ENCODE data around the gene PSMB2.

Gene PSMB2

DNA sequence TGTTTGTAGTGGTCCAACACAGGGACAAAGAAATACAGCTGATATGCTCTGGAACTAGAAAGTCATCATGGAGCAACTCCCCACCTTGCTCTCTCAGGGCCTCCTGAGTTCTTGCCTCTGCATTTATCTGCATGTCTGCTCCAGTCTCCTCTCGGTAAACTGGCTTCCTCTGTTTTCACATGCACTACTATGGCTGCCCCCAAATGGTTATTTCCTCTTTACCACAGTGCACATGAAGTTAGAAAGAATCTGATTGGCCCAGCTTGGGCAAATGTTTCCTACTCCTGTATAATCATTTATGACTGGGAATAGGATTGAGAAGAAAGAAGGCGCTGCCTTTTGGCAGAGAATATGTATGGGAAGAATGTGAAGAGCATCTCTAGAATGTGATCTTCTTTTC, 16.5 kb upstream of the PSMB2 start (continued):
- TF ChIP-seq, protein P1, sequence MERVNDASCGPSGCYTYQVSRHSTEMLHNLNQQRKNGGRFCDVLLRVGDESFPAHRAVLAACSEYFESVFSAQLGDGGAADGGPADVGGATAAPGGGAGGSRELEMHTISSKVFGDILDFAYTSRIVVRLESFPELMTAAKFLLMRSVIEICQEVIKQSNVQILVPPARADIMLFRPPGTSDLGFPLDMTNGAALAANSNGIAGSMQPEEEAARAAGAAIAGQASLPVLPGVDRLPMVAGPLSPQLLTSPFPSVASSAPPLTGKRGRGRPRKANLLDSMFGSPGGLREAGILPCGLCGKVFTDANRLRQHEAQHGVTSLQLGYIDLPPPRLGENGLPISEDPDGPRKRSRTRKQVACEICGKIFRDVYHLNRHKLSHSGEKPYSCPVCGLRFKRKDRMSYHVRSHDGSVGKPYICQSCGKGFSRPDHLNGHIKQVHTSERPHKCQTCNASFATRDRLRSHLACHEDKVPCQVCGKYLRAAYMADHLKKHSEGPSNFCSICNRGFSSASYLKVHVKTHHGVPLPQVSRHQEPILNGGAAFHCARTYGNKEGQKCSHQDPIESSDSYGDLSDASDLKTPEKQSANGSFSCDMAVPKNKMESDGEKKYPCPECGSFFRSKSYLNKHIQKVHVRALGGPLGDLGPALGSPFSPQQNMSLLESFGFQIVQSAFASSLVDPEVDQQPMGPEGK (CRISPR knock-in tag; IDR thresholded peaks at IDR 0.05; ENCODE audit: borderline replicate concordance): no peak
- TF ChIP-seq ZNF8 (CRISPR knock-in tag; IDR thresholded peaks at IDR 0.05) (no peak), ESRRG (CRISPR knock-in tag; IDR thresholded peaks at IDR 0.05) (no peak), SNAI2 (CRISPR knock-in tag; IDR thresholded peaks at IDR 0.05) (no peak), ZNF70 (CRISPR knock-in tag; IDR thresholded peaks at IDR 0.05) (no peak), ZFP30 (CRISPR knock-in tag; IDR thresholded peaks at IDR 0.05) (no peak), ZFP3 (CRISPR knock-in tag; IDR thresholded peaks at IDR 0.05) (no peak)
- TF ChIP-seq, protein P2, sequence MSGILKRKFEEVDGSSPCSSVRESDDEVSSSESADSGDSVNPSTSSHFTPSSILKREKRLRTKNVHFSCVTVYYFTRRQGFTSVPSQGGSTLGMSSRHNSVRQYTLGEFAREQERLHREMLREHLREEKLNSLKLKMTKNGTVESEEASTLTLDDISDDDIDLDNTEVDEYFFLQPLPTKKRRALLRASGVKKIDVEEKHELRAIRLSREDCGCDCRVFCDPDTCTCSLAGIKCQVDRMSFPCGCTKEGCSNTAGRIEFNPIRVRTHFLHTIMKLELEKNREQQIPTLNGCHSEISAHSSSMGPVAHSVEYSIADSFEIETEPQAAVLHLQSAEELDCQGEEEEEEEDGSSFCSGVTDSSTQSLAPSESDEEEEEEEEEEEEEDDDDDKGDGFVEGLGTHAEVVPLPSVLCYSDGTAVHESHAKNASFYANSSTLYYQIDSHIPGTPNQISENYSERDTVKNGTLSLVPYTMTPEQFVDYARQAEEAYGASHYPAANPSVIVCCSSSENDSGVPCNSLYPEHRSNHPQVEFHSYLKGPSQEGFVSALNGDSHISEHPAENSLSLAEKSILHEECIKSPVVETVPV (CRISPR knock-in tag; IDR thresholded peaks at IDR 0.05): no peak

DNA sequence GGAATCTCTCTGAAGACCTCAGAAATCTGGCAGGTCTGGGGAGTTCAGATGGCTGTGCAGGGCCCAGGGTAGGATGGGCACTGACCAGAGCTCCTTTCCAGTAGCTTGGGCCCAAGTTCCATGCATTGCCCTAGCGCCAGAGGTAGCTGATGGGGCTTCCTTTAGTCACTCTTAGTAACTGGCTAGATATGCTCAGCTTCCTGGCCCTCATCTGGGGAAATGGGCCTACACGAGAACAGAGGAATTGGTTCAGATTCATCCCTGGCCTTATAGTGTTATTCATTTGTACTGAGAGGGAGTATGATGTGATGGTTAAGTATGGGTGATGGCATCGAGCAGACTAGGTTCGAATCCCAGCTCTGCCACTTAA, 15.5 kb upstream of the PSMB2 start:
- ATAC-seq: no peak
- TF ChIP-seq RARB (CRISPR knock-in tag; IDR thresholded peaks at IDR 0.05) (no peak), TCF4 (CRISPR knock-in tag; IDR thresholded peaks at IDR 0.05; ENCODE audit: borderline replicate concordance) (no peak), SNAI2 (CRISPR knock-in tag; IDR thresholded peaks at IDR 0.05) (no peak), ZNF8 (CRISPR knock-in tag; IDR thresholded peaks at IDR 0.05) (no peak), ZFP3 (CRISPR knock-in tag; IDR thresholded peaks at IDR 0.05) (no peak), TSHZ2 (CRISPR knock-in tag; IDR thresholded peaks at IDR 0.05) (no peak), ZFP30 (CRISPR knock-in tag; IDR thresholded peaks at IDR 0.05) (no peak), TOX (CRISPR knock-in tag; IDR thresholded peaks at IDR 0.05; ENCODE audit: borderline replicate concordance) (no peak)
- TF ChIP-seq, protein P2 (CRISPR knock-in tag; IDR thresholded peaks at IDR 0.05): no peak

- ATAC-seq: no peak
- no peak for TF ChIP-seq ZFP3 (CRISPR knock-in tag; IDR thresholded peaks at IDR 0.05)
- no peak for TF ChIP-seq POU6F1 (CRISPR knock-in tag; IDR thresholded peaks at IDR 0.05; ENCODE audit: borderline replicate concordance, low read depth)
Observed at GRCh38 chr1:35656148-35656862, 15.0 kb upstream of the PSMB2 start.

- no peak for ATAC-seq
- TF ChIP-seq, protein P1 (CRISPR knock-in tag; IDR thresholded peaks at IDR 0.05; ENCODE audit: borderline replicate concordance): no peak
- TF ChIP-seq PPARA (CRISPR knock-in tag; IDR thresholded peaks at IDR 0.05; ENCODE audit: borderline replicate concordance): no peak
- no peak for TF ChIP-seq ARNTL (CRISPR knock-in tag; IDR thresholded peaks at IDR 0.05; ENCODE audit: borderline replicate concordance, low read depth)
- no peak for TF ChIP-seq ZNF70 (CRISPR knock-in tag; IDR thresholded peaks at IDR 0.05)
- TF ChIP-seq RARB (CRISPR knock-in tag; IDR thresholded peaks at IDR 0.05): no peak
Observed at GRCh38 chr1:35655196-35655595, 13.9 kb upstream of the PSMB2 start.

Measured in SK-N-SH treated with all-trans-retinoic acid at 6 μM for 48 hours (cell line).